Transverse colon (tissue), 4 donors: ENCODE results near the gene MAPKAP1. TPM values are rescaled to one million over a fixed set of nuclear protein-coding genes. Genes with fewer than 3 reads are reported as not detected.

Source experiments
- DNase-seq: peaks from one replicate; pipeline ENCODE4 v3.0.0-alpha.2; 2019
- H3K27ac ChIP-seq, 4 donors: fragments of 200-600 bp; sonication (generic); 2 replicates each; pipeline ENCODE4 v1.5.1; 2016 to 2018; ENCODE audit warnings: inconsistent platforms in 4 of 4
- H3K27me3 ChIP-seq: fragments of 200-600 bp; sonication (generic); 2 replicates; pipeline ENCODE4 v1.5.1; 2017; ENCODE audit warnings: inconsistent platforms
- H3K36me3 ChIP-seq, 4 donors: fragments of 200-600 bp; sonication (generic); 2 replicates each; pipeline ENCODE4 v1.5.1; 2017 to 2019; ENCODE audit warnings: inconsistent platforms in 4 of 4
- H3K4me1 ChIP-seq, 4 donors: fragments of 200-600 bp; sonication (generic); 2 replicates each; pipeline ENCODE4 v1.5.1; 2017 to 2020; ENCODE audit warnings: inconsistent platforms in 4 of 4
- H3K4me3 ChIP-seq, 4 donors: fragments of 200-600 bp; sonication (generic); 1 replicate in 1 of 4; 2 replicates in 3 of 4; pipeline versions ENCODE4 v1.5.1 to v1.6.1; 2017 to 2019; ENCODE audit warnings: inconsistent platforms in 4 of 4
- H3K9me3 ChIP-seq, 2 donors: fragments of 200-600 bp; sonication (generic); 2 replicates each; pipeline ENCODE4 v1.5.1; 2017 to 2019; ENCODE audit warnings: inconsistent platforms in 2 of 2
- EP300 ChIP-seq: sonication (generic); formaldehyde crosslinking; IDR thresholded peaks from one replicate; pipeline ENCODE4 v1.6.1; 2017; ENCODE audit warnings: antibody characterized with exemption, low read depth
- POLR2A ChIP-seq: fragments of 450-650 bp; IDR thresholded peaks from one replicate; pipeline ENCODE4 v1.6.1; 2016; ENCODE audit warnings: antibody characterized with exemption, mild to moderate bottlenecking, moderate library complexity
- POLR2AphosphoS5 ChIP-seq, 3 donors: sonication (generic); formaldehyde crosslinking; IDR thresholded peaks; one replicate each; pipeline ENCODE4 v1.6.1; 2016; ENCODE audit warnings: antibody characterized with exemption in 3 of 3
- WGBS, 2 donors: methylation state at CpG; one replicate each; pipeline ENCODE4 v1.1.5; 2018; ENCODE audit warnings: low coverage in 1 of 2; 5-methylcytosine and 5-hydroxymethylcytosine counted together
- in situ Hi-C, 4 donors: fragments of 200-750 bp; cut with MboI; loops; one replicate each; pipeline versions ENCODE4 v1.15.0 to v1.15.1; 2017; ENCODE audit warnings: low sequenced_read_pairs in 3 of 4, low pct_ligation_motif_present in 1 of 4, low pct_unique_long_range_greater_than_20kb in 1 of 4
- intact Hi-C: fragments of 100-400 bp; cut with DNase I; formaldehyde crosslinking; loops from one replicate; pipeline ENCODE4 v1.15.1; 2023; ENCODE audit warnings: low total_unique reads
- total RNA-seq, 4 donors: library from RNA; depleted of rRNA; stranded (reverse); fragments of >200 nt; gene quantifications; one replicate each; pipeline ENCODE4 v1.1.0, GENCODE V29; 2016
- TF ChIP-seq, protein P1 (sequence below), 5 experiments: fragments of 200-600 bp in 3 of 5; fragments of 450-650 bp in 2 of 5; sonication (generic) in 3 of 5; IDR thresholded peaks; 1 replicate in 2 of 5; 2 replicates in 3 of 5; pipeline ENCODE4 v1.5.1; 2016 to 2017; ENCODE audit warnings: antibody characterized with exemption in 5 of 5, inconsistent platforms in 3 of 5, mild to moderate bottlenecking in 2 of 5, moderate library complexity in 1 of 5

MAPKAP1 gene
- total RNA-seq, 4 donors from 2014 or later, result 59.8 to 83.4 (median 71.2) TPM

DNA sequence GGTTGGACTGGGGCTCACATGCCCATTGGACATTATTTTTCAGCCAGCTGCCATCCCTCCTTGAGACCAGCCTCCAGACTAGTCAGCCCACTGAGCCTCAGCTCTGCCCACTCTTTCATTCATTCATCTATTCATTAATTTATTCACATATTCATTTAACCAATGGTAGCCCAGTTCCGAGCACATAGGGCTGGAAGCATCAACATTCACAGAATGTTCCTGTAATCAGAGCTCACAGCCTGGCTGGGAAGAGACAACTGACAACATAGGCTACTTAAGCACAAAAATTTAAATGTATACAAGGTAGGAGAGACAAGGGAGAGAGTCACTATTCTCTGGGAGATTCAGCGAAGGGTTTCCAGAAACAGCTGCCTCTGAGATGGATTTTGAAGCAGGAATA is 23.2 kb upstream of the MAPKAP1 start:
- no peaks in the 10 kb centered on the region for H3K27me3 ChIP-seq
- no peak for TF ChIP-seq EP300
- no peak for TF ChIP-seq POLR2AphosphoS5 (IDR thresholded peaks at IDR 0.05)
- TF ChIP-seq, protein P1, sequence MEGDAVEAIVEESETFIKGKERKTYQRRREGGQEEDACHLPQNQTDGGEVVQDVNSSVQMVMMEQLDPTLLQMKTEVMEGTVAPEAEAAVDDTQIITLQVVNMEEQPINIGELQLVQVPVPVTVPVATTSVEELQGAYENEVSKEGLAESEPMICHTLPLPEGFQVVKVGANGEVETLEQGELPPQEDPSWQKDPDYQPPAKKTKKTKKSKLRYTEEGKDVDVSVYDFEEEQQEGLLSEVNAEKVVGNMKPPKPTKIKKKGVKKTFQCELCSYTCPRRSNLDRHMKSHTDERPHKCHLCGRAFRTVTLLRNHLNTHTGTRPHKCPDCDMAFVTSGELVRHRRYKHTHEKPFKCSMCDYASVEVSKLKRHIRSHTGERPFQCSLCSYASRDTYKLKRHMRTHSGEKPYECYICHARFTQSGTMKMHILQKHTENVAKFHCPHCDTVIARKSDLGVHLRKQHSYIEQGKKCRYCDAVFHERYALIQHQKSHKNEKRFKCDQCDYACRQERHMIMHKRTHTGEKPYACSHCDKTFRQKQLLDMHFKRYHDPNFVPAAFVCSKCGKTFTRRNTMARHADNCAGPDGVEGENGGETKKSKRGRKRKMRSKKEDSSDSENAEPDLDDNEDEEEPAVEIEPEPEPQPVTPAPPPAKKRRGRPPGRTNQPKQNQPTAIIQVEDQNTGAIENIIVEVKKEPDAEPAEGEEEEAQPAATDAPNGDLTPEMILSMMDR (IDR thresholded peaks at IDR 0.05), result no peak
- no peak for TF ChIP-seq POLR2A
- DNase-seq, result no peak
- H3K4me1 ChIP-seq, result no peaks in the 10 kb centered on the region
- no peaks in the 10 kb centered on the region for H3K36me3 ChIP-seq
- intact Hi-C loops, result no loop called here
- 71 to 87% methylated on average over 1 to 2 of the region's 2 CpGs for WGBS, 2 donors
- no peak overlapping the region for H3K27ac ChIP-seq
- no peak overlapping the region for H3K4me3 ChIP-seq
- no peaks in the 10 kb centered on the region for H3K9me3 ChIP-seq
- in situ Hi-C loops, result no loop called here

DNA sequence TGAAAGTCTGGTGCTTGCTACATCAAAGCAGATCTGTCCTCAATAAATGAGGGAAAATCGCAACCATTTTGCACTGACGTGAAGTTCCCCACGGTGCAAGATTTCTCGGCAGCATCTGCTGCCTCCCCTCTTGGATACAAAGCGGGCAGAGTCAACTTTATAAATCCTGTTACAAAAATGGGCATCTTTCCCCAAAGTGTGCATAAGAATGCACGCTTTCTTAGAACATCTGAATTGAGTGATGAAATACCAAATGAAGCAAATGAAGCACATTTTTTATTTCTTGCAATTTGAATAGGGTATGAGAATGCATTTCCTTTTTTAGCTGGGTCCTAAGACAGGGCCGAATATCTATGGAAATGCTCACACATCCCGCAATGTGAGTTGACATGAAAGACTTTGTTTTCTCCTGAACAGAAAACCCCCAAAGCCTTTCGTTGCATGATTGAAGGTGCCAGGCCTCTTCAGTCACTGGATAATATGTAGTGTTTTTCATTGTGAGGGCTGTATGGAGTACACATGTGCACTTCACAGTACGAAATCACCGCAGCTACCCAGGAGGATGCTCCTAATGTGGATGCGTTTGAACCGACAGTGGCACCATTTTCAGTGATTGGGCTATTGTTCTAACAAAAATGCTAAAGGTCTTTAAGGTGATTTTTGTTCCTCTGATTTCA is 19.6 kb upstream of the MAPKAP1 start:
- no peak for DNase-seq
- Histone ChIP-seq H3K9me3 (no peaks in the 10 kb centered on the region), H3K27me3 (no peaks in the 10 kb centered on the region), H3K4me1 (no peaks in the 10 kb centered on the region), H3K4me3 (no peak overlapping the region), H3K36me3 (no peaks in the 10 kb centered on the region), H3K27ac (no peak overlapping the region)
- TF ChIP-seq POLR2AphosphoS5 (IDR thresholded peaks at IDR 0.05), result no peak
- TF ChIP-seq, protein P1 (IDR thresholded peaks at IDR 0.05), result no peak
- no peak for TF ChIP-seq POLR2A
- in situ Hi-C loops (no loop called here), intact Hi-C loops (no loop called here)
- WGBS, 2 donors, result 87 to 88% methylated on average over 8 to 13 of the region's 13 CpGs

DNA sequence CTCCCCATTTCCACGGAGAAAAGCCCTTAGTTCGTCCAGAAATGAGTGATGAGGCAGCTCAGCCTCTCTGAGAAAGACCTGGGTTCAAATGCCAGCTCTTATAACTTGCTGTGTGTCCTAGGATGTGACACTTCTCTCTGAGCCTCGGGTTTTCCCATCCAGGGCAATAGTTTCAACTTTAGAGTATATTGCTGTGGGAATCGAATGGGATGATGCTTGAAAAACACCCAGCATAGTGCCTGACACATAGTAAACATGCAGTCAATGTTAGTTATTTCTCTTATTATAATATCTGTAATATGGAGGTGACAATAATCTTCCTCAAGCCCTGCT is 430 bp upstream of the MAPKAP1 start:
- intact Hi-C loops (no loop called here), in situ Hi-C loops (no loop called here)
- 26 to 40% methylated on average over 1 to 4 of the region's 4 CpGs for WGBS, 2 donors

DNA sequence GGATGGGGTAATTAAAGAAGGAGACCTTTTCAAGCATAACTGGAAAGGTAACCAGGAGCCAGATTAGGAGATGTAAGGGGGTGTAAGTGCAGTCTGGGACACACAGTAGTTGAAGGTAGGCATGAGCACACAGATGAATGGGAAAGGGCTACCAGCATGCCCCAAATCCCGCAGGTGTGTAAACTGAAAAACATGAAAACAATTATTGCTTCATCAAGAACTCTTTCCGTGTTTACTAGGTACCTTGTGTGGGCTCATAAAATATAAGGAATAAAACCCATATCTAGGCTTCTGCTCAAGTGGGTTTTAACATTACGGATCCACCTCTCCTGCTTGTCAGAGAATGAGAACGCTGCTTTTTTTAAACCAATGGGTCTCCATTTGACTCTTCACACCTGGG is 1.1 kb downstream of the MAPKAP1 start:
- no peak for DNase-seq
- Histone ChIP-seq H3K36me3 (no peaks in the 10 kb centered on the region), H3K4me3 (peak overlapping the region in 3 of 4 donors; percentile 78 to 97 (median 80)), H3K27me3 (no peaks in the 10 kb centered on the region), H3K4me1 (peaks cover 4 to 18% (median 12%) of the 10 kb centered on the region in 4 donors), H3K9me3 (no peaks in the 10 kb centered on the region), H3K27ac (no peak overlapping the region)
- in situ Hi-C loops (no loop called here), intact Hi-C loops (no loop called here)
- TF ChIP-seq POLR2AphosphoS5 (IDR thresholded peaks at IDR 0.05) (no peak), POLR2A (no peak), EP300 (no peak)
- TF ChIP-seq, protein P1 (IDR thresholded peaks at IDR 0.05), result no peak
- 55 to 62% methylated on average over 4 of the region's 4 CpGs for WGBS, 2 donors

More for the DNA sequence above, 430 bp upstream of the MAPKAP1 start:
- TF ChIP-seq, protein P1 (IDR thresholded peaks at IDR 0.05), result no peak
- TF ChIP-seq POLR2AphosphoS5 (IDR thresholded peaks at IDR 0.05) (no peak), EP300 (no peak), POLR2A (no peak)
- DNase-seq, result no peak
- H3K27ac ChIP-seq, result peak overlapping the region; percentile 81 to 89 (median 84)
- no peaks in the 10 kb centered on the region for H3K27me3 ChIP-seq
- no peaks in the 10 kb centered on the region for H3K36me3 ChIP-seq
- no peaks in the 10 kb centered on the region for H3K9me3 ChIP-seq
- peaks cover 4 to 18% (median 12%) of the 10 kb centered on the region in 4 donors for H3K4me1 ChIP-seq
- peak overlapping the region in 3 of 4 donors; percentile 78 to 97 (median 80) for H3K4me3 ChIP-seq
